Measurements from ENCODE around the gene LMNB1. TPM values are rescaled to one million over a fixed set of nuclear protein-coding genes. Genes with fewer than 3 reads are reported as not detected.

LMNB1 gene
- total RNA-seq, 1 experiment from 2014 or later, result 150 TPM

DNA sequence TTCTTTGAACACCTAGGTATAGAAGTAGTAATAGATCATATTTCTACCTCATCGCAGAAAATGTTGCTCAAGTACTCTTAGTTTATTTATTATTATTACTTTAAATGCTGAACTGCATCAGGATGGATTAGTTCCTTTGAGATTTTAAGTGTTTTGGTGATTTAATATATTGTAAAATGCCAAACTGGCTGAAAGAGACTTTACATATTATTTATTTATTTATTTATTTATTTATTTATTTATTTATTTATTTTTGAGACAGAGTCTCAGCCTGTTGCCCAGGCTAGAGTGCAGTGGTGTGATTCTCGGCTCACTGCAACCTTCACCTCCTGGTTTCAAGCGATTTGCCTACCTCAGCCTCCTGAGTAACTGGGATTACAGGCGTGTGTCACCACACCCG lies 42.3 kb downstream of the LMNB1 start:
- peaks cover 46 to 52% of the 10 kb centered on the region in 2 experiments for H3K36me3 ChIP-seq (ENCODE audit: control insufficient read depth in 1 of 2, insufficient read depth in 2 of 2, low read length in 2 of 2)
- H4K20me1 ChIP-seq (ENCODE audit: insufficient read depth), result 0 out of 2 replicates have a peak, but pooled peaks cover 2% of the 10 kb centered on the region
- H3K9ac ChIP-seq (ENCODE audit: low read length), result no peak overlapping the region
- no peak overlapping the region for H3K4me3 ChIP-seq (replicated peaks in 1 of 2; ENCODE audit: low read depth in 1 of 2, low read length in 2 of 2)
- no peak overlapping the region for H3K27ac ChIP-seq (ENCODE audit: low read depth, low read length)
- no peak for ATAC-seq
- CTCF ChIA-PET, result no interaction called here
- RAD21 ChIA-PET (ENCODE audit: low non-redundant PET in 1 of 2, low total read pairs in 2 of 2, uncharacterized antibody in 2 of 2, unreplicated experiment in 2 of 2), result no interaction called here
- H3K4me2 ChIP-seq (ENCODE audit: low read length), result no peak overlapping the region
- H3K27me3 ChIP-seq (ENCODE audit: insufficient read depth, low read length), result no peaks in the 10 kb centered on the region
- no peak for DNase-seq (ENCODE audit: low read depth, low spot score)
- TF ChIP-seq POLR2A (IDR thresholded peaks at IDR 0.05; ENCODE audit: borderline replicate concordance, extremely low read depth, insufficient read depth, insufficient read length) (no peak), CBX3 (IDR thresholded peaks at IDR 0.05; ENCODE audit: low read depth) (no peak), ZNF274 (IDR thresholded peaks at IDR 0.05; ENCODE audit: low read depth, low read length) (no peak), YY1 (IDR thresholded peaks at IDR 0.05; ENCODE audit: extremely low read depth, insufficient replicate concordance, low read depth, low read length) (no peak), JUND (IDR thresholded peaks at IDR 0.05) (no peak), CTCF (IDR thresholded peaks at IDR 0.05 in 2 of 3, conservative IDR thresholded peaks at IDR 0.05 in 1 of 3; ENCODE audit: borderline replicate concordance in 1 of 3, insufficient read depth in 1 of 3, low read depth in 2 of 3, low read length in 2 of 3) (no peak), CEBPB (IDR thresholded peaks at IDR 0.05; ENCODE audit: low read depth) (no peak), ZBTB33 (IDR thresholded peaks at IDR 0.05; ENCODE audit: extremely low read depth, insufficient replicate concordance, low read length) (no peak), EZH2 (IDR thresholded peaks at IDR 0.05) (no peak), FOSL1 (IDR thresholded peaks at IDR 0.05; ENCODE audit: low read depth) (no peak)
- H2AFZ ChIP-seq (ENCODE audit: low read depth, low read length, poor library complexity, severe bottlenecking), result no peak overlapping the region
- no peaks in the 10 kb centered on the region for H3K9me3 ChIP-seq (ENCODE audit: control insufficient read depth in 1 of 2, insufficient read depth in 1 of 2, low read depth in 1 of 2, low read length in 2 of 2)
- no peaks in the 10 kb centered on the region for H3K4me1 ChIP-seq (ENCODE audit: control insufficient read depth in 1 of 2, insufficient read depth in 2 of 2, low read length in 2 of 2)
- BruUV-seq (replicated peaks), result no TSS peak
- peaks cover 85% of the 10 kb centered on the region for H3K79me2 ChIP-seq (ENCODE audit: insufficient read depth, low read length)
- intact Hi-C loops (cut with micrococcal nuclease), result no loop called here
- no peaks in the 10 kb centered on the region for H3K9me2 ChIP-seq (ENCODE audit: insufficient read depth)
- POLR2A ChIA-PET, result no interaction called here
